GM21515 (cell line): ENCODE data around the gene RRAD.

Source experiments
- ATAC-seq: cut with Tn5 transposase; IDR thresholded peaks from one replicate; pipeline ENCODE4 v1.9.1; 2021; ENCODE audit not compliant: unreplicated experiment

The RRAD gene

GRCh38 chr16:66917741-66918140, 7.6 kb downstream of the RRAD start:
- no peak for ATAC-seq

GRCh38 chr16:66916518-66916917, 8.8 kb downstream of the RRAD start:
- ATAC-seq, result no peak

- ATAC-seq, result no peak
Measured at GRCh38 chr16:66915041-66915440, 10.3 kb downstream of the RRAD start.

- ATAC-seq, result no peak
Measured at GRCh38 chr16:66914541-66914940, 10.8 kb downstream of the RRAD start.

- ATAC-seq, result no peak
Measured at GRCh38 chr16:66913711-66914110, 11.6 kb downstream of the RRAD start.

- no peak for ATAC-seq
Measured at GRCh38 chr16:66913081-66913480, 12.3 kb downstream of the RRAD start.

GRCh38 chr16:66911801-66912200, 13.5 kb downstream of the RRAD start:
- no peak for ATAC-seq

GRCh38 chr16:66911112-66911511, 14.2 kb downstream of the RRAD start:
- no peak for ATAC-seq

- no peak for ATAC-seq
Measured at GRCh38 chr16:66910175-66910940, 15.0 kb downstream of the RRAD start.

- no peak for ATAC-seq
Measured at GRCh38 chr16:66908762-66909559, 16.4 kb downstream of the RRAD start.

GRCh38 chr16:66908116-66908515, 17.2 kb downstream of the RRAD start:
- ATAC-seq, result no peak

GRCh38 chr16:66906916-66907836, 18.2 kb downstream of the RRAD start:
- no peak for ATAC-seq

GRCh38 chr16:66905633-66906539, 19.4 kb downstream of the RRAD start:
- ATAC-seq, result no peak

GRCh38 chr16:66904846-66905632, 20.3 kb downstream of the RRAD start:
- no peak for ATAC-seq

- ATAC-seq, result no peak
Measured at GRCh38 chr16:66904428-66904845, 20.9 kb downstream of the RRAD start.

- ATAC-seq, result no peak
Measured at GRCh38 chr16:66903544-66904427, 21.5 kb downstream of the RRAD start.

GRCh38 chr16:66902648-66903543, 22.4 kb downstream of the RRAD start:
- no peak for ATAC-seq
